GM06990 (cell line): ENCODE measurements around the gene ADAMTSL5.

Experiments
- DNase-seq: peaks from one replicate; pipeline ENCODE4 v3.0.0-alpha.2; 2011; ENCODE audit not compliant: insufficient read length; ENCODE audit errors: extremely low read depth
- H3K27me3 ChIP-seq: replicated peaks from 2 replicates; pipeline ENCODE4 v1.6.0; 2011; ENCODE audit warnings: low read length; ENCODE audit not compliant: control insufficient read depth, insufficient read depth
- H3K36me3 ChIP-seq: 2 replicates; pipeline ENCODE4 v1.5.1; 2011; ENCODE audit warnings: low read length; ENCODE audit not compliant: control insufficient read depth, insufficient read depth
- H3K4me3 ChIP-seq: replicated peaks from 2 replicates; pipeline ENCODE4 v1.5.1; 2011; ENCODE audit warnings: low read depth, mild to moderate bottlenecking, control low read depth, low read length
- TF ChIP-seq, protein P1 (sequence below): IDR thresholded peaks from 2 replicates; pipeline ENCODE4 v1.5.1; 2011; ENCODE audit warnings: low read length, control low read depth, mild to moderate bottlenecking, inconsistent platforms; ENCODE audit not compliant: insufficient read depth, poor library complexity, severe bottlenecking

Gene ADAMTSL5

DNA sequence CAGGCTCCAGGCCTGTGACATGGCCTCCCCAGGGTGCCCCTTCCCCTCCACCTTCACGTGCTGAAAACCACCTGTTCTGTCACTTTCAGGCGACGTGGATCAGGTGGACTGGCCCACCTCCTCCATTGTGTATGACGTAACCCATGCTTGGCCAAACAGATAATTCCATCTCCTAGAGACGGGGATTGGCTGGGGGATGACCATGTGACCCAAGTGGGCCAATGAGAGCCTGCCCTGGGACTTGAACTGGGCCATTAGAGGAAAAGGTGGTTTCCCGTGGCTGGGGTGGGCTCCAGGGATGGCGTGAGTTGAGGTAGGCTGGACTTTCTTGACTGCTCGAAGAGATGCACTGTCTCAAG lies 3.6 kb upstream of the ADAMTSL5 start:
- Histone ChIP-seq H3K27me3 (no peaks in the 10 kb centered on the region), H3K4me3 (no peak overlapping the region), H3K36me3 (no peaks in the 10 kb centered on the region)
- TF ChIP-seq, protein P1, sequence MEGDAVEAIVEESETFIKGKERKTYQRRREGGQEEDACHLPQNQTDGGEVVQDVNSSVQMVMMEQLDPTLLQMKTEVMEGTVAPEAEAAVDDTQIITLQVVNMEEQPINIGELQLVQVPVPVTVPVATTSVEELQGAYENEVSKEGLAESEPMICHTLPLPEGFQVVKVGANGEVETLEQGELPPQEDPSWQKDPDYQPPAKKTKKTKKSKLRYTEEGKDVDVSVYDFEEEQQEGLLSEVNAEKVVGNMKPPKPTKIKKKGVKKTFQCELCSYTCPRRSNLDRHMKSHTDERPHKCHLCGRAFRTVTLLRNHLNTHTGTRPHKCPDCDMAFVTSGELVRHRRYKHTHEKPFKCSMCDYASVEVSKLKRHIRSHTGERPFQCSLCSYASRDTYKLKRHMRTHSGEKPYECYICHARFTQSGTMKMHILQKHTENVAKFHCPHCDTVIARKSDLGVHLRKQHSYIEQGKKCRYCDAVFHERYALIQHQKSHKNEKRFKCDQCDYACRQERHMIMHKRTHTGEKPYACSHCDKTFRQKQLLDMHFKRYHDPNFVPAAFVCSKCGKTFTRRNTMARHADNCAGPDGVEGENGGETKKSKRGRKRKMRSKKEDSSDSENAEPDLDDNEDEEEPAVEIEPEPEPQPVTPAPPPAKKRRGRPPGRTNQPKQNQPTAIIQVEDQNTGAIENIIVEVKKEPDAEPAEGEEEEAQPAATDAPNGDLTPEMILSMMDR, result no peak
- DNase-seq, result no peak

GRCh38 chr19:1514986-1515721 lies 2.3 kb upstream of the ADAMTSL5 start:
- no peak overlapping the region for H3K4me3 ChIP-seq
- H3K27me3 ChIP-seq, result no peaks in the 10 kb centered on the region
- no peaks in the 10 kb centered on the region for H3K36me3 ChIP-seq
- DNase-seq, result no peak
- TF ChIP-seq, protein P1, result no peak

- H3K36me3 ChIP-seq, result no peaks in the 10 kb centered on the region
- no peaks in the 10 kb centered on the region; the same call in 1 of the 2 replicates for H3K27me3 ChIP-seq
- TF ChIP-seq, protein P1, result no peak
- DNase-seq, result no peak
- no peak overlapping the region for H3K4me3 ChIP-seq
These were observed 1.5 kb upstream of the ADAMTSL5 start for GRCh38 chr19:1514295-1514661.

GRCh38 chr19:1513499-1514294 lies 878 bp upstream of the ADAMTSL5 start:
- peak overlapping the region; percentile 50 for H3K4me3 ChIP-seq
- no peaks in the 10 kb centered on the region; the same call in 1 of the 2 replicates for H3K27me3 ChIP-seq
- H3K36me3 ChIP-seq, result no peaks in the 10 kb centered on the region
- peak; percentile 62 for DNase-seq
- TF ChIP-seq, protein P1, result peak; percentile 92

DNA sequence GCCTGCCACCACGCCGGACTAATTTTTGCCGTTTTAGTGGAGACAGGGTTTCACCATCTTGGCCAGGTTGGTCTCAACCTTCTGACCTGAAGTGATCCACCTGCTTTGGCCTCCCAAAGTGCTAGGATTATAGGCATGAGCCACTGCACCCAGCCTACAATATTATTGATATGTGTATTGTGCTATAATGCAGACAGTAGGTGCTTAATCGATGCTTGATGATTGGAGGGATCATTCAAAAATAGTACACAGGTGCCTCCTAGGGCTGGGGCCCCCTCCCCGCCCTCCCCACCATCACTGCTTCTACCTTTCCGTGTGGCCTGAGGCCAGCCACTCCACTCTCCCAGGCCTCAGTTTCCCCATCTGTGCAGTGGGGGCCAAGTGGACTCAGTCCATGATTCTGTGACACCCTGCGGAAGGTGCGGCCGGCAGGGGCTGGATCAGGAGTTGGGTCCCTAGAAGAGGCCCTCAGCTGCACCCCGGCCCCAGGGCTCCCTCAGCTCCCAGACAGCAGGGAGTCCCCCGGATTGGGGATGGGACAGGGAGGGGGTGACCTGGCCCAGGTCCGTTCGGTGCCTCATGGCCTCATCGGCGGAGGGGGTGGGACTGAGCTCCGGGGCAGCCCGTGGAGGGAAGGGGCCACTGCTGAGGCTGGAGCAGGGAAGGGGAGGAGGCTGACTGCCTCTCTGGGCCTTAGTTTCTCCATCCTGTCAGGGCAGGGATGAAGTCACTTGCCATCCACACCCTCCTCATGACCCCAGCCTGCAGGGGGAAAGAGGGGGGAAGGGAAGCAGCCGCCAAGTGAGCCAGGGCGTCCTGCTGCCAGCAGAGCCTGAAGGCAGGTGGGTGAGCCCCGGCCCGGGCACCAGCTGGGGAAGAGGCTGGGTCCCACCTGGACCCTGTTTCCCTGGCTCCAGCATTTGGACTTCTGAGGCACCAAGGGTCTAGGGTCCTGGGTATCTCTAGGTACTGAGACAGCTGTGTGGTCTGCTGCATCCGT lies 1.2 kb downstream of the ADAMTSL5 start:
- Histone ChIP-seq H3K36me3 (no peaks in the 10 kb centered on the region), H3K4me3 (no peak overlapping the region), H3K27me3 (no peaks in the 10 kb centered on the region; the same call in 1 of the 2 replicates)
- TF ChIP-seq, protein P1, result no peak
- no peak for DNase-seq
